ENCODE measurements around the gene PATE2. TPM values are rescaled to one million over a fixed set of nuclear protein-coding genes. Genes with fewer than 3 reads are reported as not detected.

The PATE2 gene
- not detected for polyA plus RNA-seq (ENCODE audit: insufficient read length)

GRCh38 chr11:125778728-125779127 lies at the start of gene PATE2:
Gene PATE2 (minus strand): TSS chr11:125778828. CDS start chr11:125778773, 55 bp downstream.
- no peak for DNase-seq (ENCODE audit: low read depth)

- DNase-seq (ENCODE audit: low read depth) = no peak
Observed at GRCh38 chr11:125807909-125808308, 29.3 kb upstream of the PATE2 start.

GRCh38 chr11:125802387-125802786 lies 23.8 kb upstream of the PATE2 start:
- DNase-seq (ENCODE audit: low read depth) = no peak

- DNase-seq (ENCODE audit: low read depth) = no peak
Observed at GRCh38 chr11:125799808-125800207, 21.2 kb upstream of the PATE2 start.

GRCh38 chr11:125797641-125798040 lies 19.0 kb upstream of the PATE2 start:
- DNase-seq (ENCODE audit: low read depth) = no peak

GRCh38 chr11:125790825-125791224 lies 12.2 kb upstream of the PATE2 start:
- DNase-seq (ENCODE audit: low read depth) = no peak

- no peak for DNase-seq (ENCODE audit: low read depth)
Observed at GRCh38 chr11:125787827-125788226, 9.2 kb upstream of the PATE2 start, which contains the start of gene PATE3. Gene PATE3 (plus strand): TSS chr11:125788127. CDS start chr11:125788152, 25 bp downstream.

- no peak for DNase-seq (ENCODE audit: low read depth)
Observed at GRCh38 chr11:125784678-125785077, 6.0 kb upstream of the PATE2 start.

GRCh38 chr11:125777309-125777708 lies 1.3 kb downstream of the PATE2 start:
- DNase-seq (ENCODE audit: low read depth) = no peak

GRCh38 chr11:125773516-125773915 lies 5.1 kb downstream of the PATE2 start:
- no peak for DNase-seq (ENCODE audit: low read depth)

GRCh38 chr11:125772834-125773505 lies 5.7 kb downstream of the PATE2 start:
- DNase-seq (ENCODE audit: low read depth) = no peak

GRCh38 chr11:125770583-125770982 lies 8.0 kb downstream of the PATE2 start:
- DNase-seq (ENCODE audit: low read depth) = no peak

- DNase-seq (ENCODE audit: low read depth) = no peak
Observed at GRCh38 chr11:125768336-125769046, 10.1 kb downstream of the PATE2 start.

GRCh38 chr11:125766251-125766650 lies 12.4 kb downstream of the PATE2 start:
- DNase-seq (ENCODE audit: low read depth) = no peak

GRCh38 chr11:125763483-125763882 lies 15.1 kb downstream of the PATE2 start:
- no peak for DNase-seq (ENCODE audit: low read depth)

GRCh38 chr11:125762445-125762844 lies 16.2 kb downstream of the PATE2 start:
- no peak for DNase-seq (ENCODE audit: low read depth)

GRCh38 chr11:125756050-125756449 lies 22.6 kb downstream of the PATE2 start:
- DNase-seq (ENCODE audit: low read depth) = no peak

- DNase-seq (ENCODE audit: low read depth) = no peak
Observed at GRCh38 chr11:125750629-125751028, 28.0 kb downstream of the PATE2 start.

- DNase-seq (ENCODE audit: low read depth) = no peak
Observed at GRCh38 chr11:125745979-125746378, 32.6 kb downstream of the PATE2 start, which contains the start of gene PATE1. Gene PATE1 (plus strand): TSS chr11:125746279. CDS start chr11:125746305, 26 bp downstream.

- DNase-seq (ENCODE audit: low read depth) = no peak
Observed at GRCh38 chr11:125743681-125744080, 34.9 kb downstream of the PATE2 start.

- no peak for DNase-seq (ENCODE audit: low read depth)
Observed at GRCh38 chr11:125740617-125741016, 38.0 kb downstream of the PATE2 start.

- DNase-seq (ENCODE audit: low read depth) = no peak
Observed at GRCh38 chr11:125728969-125729368, 49.7 kb downstream of the PATE2 start.

Measured in forelimb muscle (tissue), 1 donor.